Stimulated activated CD4-positive, alpha-beta T cell treated with anti-CD3 and anti-CD28 coated beads, Interleukin-2, amount 100 ng/mL, for 48 hours (primary cell): ENCODE results near the gene SPINT3.

Source experiments
- DNase-seq, 2 donors: peaks; one replicate each; pipeline ENCODE4 v3.0.0-alpha.2; 2020

SPINT3 gene

DNA sequence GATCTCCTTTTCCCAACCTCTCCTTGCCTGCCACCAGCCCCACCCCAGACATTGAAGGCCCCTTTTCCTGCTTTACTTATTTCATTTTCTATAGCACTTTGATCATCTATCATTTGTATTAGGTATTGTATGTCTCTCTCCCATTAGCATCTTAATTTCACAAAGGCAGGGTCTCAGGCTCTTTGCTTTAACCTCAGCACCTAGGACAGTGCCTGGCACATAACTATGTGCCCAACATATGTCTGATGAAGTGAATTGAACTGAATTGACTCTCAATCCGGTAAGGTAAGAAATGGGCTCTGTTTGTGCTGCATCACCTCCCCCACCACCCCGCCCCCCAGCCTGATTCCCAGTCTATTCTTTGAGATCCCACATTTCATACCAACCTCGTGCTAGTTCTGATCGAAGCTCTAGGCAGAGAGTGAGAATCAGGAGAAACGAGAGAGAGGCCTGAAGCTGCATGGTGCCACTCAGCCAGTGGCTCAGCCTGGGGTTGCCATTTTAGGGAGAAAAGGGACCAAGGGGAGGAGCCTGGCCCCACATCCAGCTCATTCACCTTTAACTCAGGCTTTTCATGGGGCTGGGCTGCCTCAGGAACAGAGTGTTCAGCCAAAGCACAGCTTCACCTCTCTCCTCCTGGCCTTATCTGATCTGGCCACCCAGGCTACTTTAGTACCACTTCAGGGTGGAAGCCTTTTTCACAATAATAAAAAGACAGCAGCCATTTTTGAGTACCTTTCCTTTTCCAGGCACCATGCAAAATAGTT, at the start of gene SPINT3:
TSS of gene SPINT3 (minus strand) at position 476 of the 767 bp plus-strand sequence. CDS start at position 462, 14 bp downstream.
- DNase-seq = no peak

- no peak for DNase-seq
Measured at GRCh38 chr20:45564760-45565276, 49.4 kb upstream of the SPINT3 start.

DNA sequence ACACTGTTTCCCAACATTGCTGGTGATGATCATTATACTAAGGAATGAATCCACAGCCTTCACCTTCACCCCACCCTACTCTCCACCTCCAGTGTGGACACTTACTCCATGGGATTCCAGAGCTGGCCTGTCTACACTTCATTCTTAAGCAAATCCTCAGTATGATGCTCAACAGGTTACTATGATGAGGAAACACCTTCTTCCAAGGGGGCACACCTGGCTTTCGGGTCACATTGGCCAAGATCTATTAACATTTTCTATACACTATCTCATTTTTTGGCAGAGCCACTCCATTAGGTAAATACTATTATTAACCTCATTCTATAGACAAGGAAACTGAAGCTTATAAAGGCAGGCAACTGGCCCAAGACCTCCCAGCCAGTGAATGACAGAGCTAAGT, 39.8 kb upstream of the SPINT3 start:
- DNase-seq = no peak

GRCh38 chr20:45552456-45552855, 37.0 kb upstream of the SPINT3 start:
- no peak for DNase-seq

DNA sequence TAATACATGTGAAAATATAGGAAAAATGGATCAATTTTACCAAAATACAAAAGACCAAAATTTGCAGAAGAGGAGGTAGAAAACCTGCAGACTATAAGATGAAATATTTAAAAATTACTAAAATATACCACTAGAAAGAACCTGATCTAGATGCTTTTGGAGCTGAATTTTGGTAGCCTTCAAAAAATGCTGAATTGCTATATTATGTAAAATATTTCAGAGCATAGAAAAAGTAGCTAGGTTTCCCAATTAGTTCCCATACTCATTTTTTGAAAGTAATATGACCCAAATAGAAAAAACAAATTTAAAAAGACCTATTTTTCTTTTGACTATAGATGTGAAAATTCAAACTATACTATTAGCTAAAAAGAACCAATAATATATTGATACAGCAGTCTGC, 35.3 kb upstream of the SPINT3 start:
- DNase-seq = no peak

GRCh38 chr20:45548410-45548809, 33.0 kb upstream of the SPINT3 start:
- no peak for DNase-seq

GRCh38 chr20:45547206-45547770, 31.9 kb upstream of the SPINT3 start, which contains the start of gene EPPIN:
Gene EPPIN, minus strand, starts transcription at chr20:45547401. Its CDS starts 44 bp downstream, at chr20:45547357.
- no peak for DNase-seq

DNA sequence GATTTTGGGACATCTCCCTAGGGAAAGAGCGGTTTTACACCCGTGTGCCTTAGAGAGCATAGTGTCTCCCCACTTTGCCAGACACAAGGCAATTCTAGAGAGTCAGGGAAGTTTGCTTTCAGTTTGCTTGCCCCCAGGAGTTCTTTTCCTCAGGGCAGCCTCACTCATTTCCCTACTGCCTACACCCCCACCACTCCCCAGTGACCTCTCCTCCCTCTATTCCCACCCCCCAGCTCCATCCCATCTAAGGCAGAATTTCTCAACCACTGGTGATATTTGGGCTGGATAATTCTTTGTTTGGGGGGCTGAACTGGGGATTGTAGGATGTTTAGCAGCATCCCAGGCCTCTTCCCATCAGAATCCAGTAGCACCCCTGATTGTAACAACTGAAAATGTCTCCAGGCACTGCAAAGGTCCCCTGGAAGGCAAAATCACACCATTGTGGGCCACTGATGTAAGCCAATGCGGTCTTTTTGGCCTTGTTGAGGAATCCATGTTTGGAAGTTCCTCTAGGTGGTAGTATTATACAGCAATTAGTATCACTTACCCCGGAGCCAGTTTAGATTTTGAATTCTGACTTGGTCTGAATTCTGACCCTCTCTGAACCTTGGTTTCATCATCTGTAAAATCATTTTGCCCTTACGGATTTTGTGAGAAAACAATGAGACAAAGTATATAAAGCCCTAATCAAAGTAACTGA, 30.5 kb upstream of the SPINT3 start:
- no peak for DNase-seq

DNA sequence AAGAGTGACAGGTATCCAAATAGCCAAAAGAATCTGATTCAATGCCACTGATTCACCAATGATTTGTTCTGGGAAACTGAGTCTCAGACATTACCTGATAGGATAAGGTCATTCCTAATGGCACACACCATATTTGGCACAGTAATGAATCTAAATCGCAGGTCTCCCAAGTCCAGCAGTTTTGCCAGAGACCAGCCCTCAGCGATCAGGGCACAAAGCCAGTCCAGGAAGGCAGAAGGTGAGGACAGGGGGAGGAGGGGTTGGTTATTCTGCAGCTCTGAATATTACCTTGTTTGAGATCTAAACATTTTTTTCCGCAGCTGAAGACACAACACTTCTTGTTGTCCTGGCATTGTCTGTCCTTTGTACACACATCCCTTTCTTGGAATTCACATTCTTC, 29.9 kb upstream of the SPINT3 start:
- DNase-seq = no peak

- no peak for DNase-seq
Measured at GRCh38 chr20:45539382-45539781, 24.0 kb upstream of the SPINT3 start, which contains the start of gene WFDC6. Gene WFDC6, minus strand, starts transcription at chr20:45539482. Its CDS starts 75 bp downstream, at chr20:45539407.

DNA sequence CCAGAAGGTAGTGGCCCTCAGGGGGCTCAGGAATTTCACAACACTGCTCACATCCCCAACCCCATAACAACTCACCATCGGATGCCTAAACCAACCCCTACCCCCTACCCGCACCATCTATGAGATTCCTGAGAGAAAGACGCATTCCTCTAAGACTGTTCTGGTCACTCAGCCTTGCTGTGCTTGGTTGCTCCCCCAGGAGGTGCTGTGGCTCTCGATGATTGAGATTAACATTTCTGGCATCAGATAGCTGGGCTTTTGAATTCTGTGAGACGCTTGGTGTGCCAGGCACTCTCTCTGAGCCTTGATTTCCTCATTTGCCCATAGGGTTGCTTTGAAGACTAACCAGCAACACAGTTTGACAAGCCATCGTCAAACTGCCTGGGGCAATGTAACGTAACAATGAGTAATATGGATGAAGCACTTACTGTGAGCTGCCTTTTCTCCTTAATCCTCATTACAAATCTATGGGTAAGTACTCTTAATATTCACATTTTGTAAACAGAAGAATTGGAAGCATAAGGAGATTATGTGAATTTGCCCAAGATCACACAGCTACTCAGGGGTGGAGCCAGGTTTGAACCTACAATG, 22.9 kb upstream of the SPINT3 start:
- DNase-seq = no peak

DNA sequence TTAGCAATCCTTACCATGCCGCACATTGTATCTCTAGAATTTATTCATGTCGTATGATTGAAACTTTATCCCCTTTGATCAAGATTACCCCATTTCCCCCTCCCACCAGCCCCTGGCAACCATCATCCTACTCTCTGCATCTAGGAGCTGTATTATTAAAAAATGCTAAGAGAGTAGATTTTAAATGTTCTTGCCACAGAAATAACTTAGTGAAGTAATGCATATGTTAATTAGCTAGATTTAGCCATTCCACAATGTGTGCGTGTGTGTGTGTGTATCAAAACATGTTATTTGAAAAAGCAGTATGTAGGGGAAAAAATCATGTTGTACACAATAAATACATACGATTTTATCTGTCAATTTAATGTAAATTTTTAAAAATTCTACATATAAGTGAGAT, 11.9 kb upstream of the SPINT3 start:
- no peak for DNase-seq

DNA sequence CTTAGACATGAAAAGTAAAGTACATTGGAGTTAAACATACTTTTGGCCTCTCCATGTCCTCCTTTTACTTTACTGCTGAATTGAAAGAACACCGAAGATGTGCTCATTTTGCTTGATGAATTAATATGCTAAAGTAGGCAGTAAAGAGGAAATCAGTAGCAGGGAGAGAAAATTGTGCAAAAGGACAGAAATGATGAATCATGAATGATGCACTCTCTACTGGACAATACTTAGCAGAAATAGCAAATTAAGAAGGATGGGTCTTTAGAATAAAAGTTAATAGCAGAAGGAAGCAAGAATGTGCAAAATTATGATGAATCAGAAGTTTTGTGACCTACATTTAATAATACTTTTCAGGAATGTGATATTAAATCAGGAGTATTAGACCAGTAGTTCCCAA, 8.4 kb upstream of the SPINT3 start:
- DNase-seq = no peak

DNA sequence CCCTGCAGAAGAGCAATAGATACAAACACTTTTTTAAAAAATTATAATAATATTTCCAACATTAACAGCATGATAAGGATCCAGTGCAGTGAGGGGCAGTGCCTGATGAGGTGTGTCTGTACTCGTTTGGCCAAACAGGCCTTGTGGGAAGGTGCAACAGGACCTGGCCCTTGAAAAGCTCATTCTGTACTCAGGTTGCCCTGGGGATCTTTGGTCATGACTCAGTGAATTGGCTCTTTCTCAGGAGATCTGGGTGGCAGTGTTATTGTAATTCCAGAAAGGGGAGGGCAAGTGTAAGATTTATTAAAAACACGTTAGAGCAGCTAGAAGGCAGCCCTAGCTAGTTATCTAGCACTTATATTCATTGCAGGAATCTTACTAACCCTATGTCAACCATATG, 2.9 kb upstream of the SPINT3 start:
- DNase-seq = no peak

- no peak for DNase-seq
Measured at GRCh38 chr20:45510242-45510862, 5.1 kb downstream of the SPINT3 start.

- DNase-seq = no peak
Measured at GRCh38 chr20:45509091-45509490, 6.3 kb downstream of the SPINT3 start.

DNA sequence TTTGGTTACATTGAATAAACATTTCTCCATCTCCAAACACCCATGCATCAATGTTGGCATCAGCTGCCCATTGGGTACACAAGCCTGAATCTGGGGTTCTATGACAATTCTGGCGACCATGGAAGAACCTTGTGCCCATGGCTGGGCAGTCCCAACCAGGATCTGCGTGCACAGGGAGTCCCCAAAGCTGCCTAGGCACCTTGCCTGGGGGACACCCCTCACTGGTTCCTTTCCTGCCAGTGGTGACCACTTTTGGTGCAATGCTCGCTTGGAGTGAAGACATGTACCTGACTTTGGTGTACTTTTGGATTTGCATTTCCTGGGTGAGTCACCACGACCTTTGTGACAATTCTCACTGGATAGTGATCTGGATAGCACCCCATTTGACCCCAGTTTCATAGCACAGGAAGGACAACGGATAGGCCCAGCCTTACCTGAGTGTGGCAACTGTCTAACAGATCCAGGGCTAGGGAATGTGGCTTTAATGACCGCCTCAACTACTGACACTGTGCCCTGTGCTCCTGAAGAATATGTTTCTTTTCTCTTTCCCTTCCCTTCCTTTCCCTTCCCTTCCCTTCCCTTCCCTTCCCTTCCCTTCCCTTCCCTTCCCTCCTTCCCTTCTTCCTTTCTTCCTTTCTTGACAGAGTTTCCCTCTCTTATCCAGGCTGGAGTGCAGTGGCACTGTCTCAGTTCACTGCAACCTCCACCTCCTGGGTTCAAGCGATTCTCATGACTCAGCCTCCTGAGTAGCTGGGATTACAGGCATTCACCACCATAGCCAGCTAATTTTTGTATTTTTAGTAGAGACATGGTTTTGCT, 7.1 kb downstream of the SPINT3 start:
- DNase-seq = no peak

DNA sequence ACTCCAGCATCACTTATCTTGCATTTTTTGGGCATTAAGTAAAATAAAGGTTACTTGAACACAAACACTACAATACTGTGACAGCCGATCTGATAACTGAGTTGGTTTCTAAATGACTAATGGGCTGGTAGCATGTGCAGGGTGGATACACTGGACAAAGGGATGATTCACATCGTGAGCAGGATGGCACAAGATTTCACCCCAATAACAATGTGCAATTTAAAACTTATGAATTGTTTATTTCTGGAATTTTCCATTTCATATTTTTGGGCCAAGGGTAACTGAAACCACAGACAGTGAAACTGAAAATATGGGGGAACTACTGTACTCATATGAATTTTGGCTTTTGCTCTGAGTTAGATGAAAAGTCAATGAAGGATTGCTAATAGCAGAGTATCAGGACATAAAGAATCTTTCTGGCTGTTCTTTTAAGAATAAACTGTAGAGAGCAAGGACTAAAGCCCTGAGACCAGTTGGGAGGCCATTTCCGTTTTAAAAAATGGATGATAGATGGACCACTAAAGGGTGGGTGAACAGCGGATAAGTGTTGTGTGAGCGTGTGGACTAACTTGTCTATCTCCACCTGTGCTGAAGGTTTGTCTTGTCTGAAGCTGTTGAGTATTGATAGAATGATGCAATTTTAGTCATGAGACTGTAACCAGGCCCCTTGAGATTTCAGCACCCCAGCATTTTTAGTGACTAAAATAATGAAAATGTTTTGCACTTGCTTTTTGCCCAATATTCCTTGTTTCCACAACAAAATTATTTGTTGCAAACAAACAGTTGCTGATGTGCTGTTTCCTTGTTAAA, 8.2 kb downstream of the SPINT3 start:
- DNase-seq = no peak

- no peak for DNase-seq
Measured at GRCh38 chr20:45506398-45506797, 9.0 kb downstream of the SPINT3 start.

GRCh38 chr20:45503403-45503802, 12.0 kb downstream of the SPINT3 start:
- no peak for DNase-seq

DNA sequence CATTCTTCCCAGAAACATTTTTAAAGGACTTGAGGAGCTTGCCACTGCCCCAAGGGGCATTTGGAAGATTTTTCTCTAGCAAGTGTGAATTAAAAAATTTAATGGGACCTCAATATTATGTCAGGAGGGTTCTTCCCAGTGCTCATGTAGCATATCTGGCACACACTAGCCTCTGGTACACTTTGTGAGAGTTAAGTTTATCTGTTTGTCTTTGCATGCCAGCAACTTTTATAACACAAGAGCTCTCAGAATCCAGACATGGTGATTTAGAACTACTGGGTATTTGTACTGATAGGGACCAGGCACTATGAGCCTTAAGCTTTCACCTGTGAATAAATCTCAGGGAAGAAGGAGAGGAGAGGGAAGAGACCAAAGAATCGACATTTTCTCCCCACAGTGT, 12.9 kb downstream of the SPINT3 start:
- DNase-seq = no peak
